ENCODE results near the gene RAPGEF3. TPM values are rescaled to one million over a fixed set of nuclear protein-coding genes. Genes with fewer than 3 reads are reported as not detected.

RAPGEF3 gene
- total RNA-seq, 6 donors from 2014 or later: 19.0 to 94.0 (median 52.1) TPM

DNA sequence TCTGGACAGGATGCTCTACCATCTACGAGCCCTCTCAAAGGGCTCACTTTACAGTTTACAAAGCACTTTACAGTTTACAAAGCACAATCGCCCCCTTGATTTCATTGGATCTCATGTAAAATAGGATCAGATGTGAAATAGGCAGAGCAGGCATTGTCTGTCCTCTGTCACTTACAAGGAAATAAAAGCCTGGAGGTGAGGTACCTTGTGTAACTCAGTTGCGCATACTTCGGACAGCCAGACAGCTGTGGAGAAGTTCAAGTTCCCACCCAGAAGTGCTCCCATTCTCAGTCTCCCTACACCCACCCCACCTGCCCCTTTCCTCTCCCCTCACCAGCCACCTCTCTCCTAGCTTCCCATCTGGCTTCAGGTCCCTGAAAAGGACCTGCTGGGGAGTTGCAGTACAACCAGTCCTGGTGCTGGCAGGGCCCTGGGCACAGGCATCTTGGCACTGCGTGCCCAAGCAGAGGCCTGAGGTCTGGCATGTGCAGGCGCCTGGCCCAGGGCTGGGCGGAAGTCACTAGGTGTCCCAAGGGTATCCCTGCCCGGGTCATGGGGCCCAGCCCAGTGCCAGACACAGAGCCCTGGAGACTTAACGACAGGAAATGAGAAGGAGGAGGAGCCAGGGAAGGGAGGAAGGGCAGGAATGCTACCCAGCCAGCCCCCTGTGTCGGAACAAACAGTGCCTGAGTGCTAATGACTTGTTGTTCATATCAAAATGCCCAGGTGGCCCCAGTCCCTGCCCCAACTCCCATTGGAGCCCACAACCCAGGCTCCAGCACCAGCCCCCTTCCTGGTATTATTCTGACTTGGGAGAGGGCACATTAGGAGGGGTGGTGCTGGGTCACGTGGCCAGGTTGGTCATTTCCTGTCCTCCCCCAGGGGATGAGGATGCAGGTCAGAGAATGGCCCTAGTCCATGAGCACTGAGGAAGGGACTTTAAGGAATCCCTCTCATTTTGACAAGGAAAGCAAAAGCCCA is 5.4 kb downstream of the RAPGEF3 start:
- peak; percentile 38 to 86 for ATAC-seq (ENCODE audit: low FRiP score in 2 of 2)
- Histone ChIP-seq H3K36me3 (peaks cover 0 to 32% (median 17%) of the 10 kb centered on the region in 4 donors), H3K27me3 (no peaks in the 10 kb centered on the region), H3K27ac (peak overlapping the region; percentile 66 to 90 (median 80)), H3K4me1 (peaks cover 56 to 67% (median 60%) of the 10 kb centered on the region in 4 donors), H3K9me3 (no peaks in the 10 kb centered on the region), H3K4me3 (no peak overlapping the region)
- DNase-seq: peak; percentile 85 to 93
- TF ChIP-seq POLR2AphosphoS5 (IDR thresholded peaks at IDR 0.05) (peak; percentile 67 to 85), CTCF (IDR thresholded peaks at IDR 0.05) (peak in 1 of 6 experiments; percentile 16), POLR2A (IDR thresholded peaks at IDR 0.05) (peak in 1 of 4 donors; percentile 26), EP300 (IDR thresholded peaks at IDR 0.05) (peak in 2 of 4 donors; percentile 48 to 54)
- 37 to 48% methylated on average over 7 to 11 of the region's 11 CpGs for WGBS, 2 donors

DNA sequence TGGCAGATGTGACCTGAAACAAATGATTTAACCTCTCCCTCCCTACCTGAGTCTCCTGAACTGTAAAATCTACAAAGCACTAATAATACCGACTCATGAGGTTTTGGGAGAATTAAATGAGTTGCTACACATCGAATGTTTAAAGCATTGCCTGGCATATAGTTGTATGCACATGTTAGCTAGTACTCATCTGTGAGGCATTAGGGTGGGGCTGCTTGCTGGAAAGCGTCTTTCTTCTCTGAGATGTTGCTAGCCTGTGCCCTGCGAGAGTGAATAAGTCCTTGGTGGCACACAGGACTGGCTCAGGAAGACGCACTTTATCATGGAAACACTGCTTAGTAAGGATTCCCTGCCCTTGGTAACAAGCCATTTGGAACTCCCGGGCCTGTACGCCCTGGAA is 6.1 kb downstream of the RAPGEF3 start:
- no peak for DNase-seq
- 66 to 79% methylated on average over 6 to 7 of the region's 7 CpGs for WGBS, 2 donors
- Histone ChIP-seq H3K9me3 (no peaks in the 10 kb centered on the region), H3K4me3 (no peak overlapping the region), H3K36me3 (peaks cover 0 to 39% (median 21%) of the 10 kb centered on the region in 4 donors), H3K27me3 (no peaks in the 10 kb centered on the region), H3K4me1 (peaks cover 48 to 59% (median 52%) of the 10 kb centered on the region in 4 donors), H3K27ac (peak overlapping the region; percentile 66 to 90 (median 80))
- ATAC-seq (ENCODE audit: low FRiP score in 2 of 2): no peak
- TF ChIP-seq EP300 (IDR thresholded peaks at IDR 0.05): no peak
- TF ChIP-seq POLR2A (IDR thresholded peaks at IDR 0.05): no peak
- TF ChIP-seq POLR2AphosphoS5 (IDR thresholded peaks at IDR 0.05): no peak
- TF ChIP-seq CTCF (IDR thresholded peaks at IDR 0.05): no peak

DNA sequence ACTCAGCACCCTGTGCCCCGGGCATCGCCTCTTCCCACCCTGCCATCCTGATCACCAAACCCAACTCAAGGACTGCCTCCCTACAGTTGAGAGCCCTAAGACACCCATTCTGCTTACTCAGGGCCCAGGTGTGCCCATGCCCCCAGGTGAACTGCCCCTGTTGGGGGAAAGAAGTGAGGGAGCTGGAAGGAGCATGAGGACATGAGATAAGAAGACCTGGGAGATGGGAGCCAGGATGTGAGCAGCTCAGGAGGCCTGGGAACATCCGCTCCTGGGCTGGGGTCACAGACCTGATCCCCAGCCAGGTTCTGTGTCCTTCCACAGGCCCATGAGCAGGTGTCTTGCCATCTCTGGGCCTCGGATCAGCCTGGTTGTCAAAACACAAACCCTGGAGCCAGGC is 6.6 kb downstream of the RAPGEF3 start:
- DNase-seq: no peak
- no peaks in the 10 kb centered on the region for H3K9me3 ChIP-seq
- no peak for TF ChIP-seq POLR2AphosphoS5 (IDR thresholded peaks at IDR 0.05)
- no peak for TF ChIP-seq CTCF (IDR thresholded peaks at IDR 0.05)
- TF ChIP-seq EP300 (IDR thresholded peaks at IDR 0.05): no peak
- no peak for TF ChIP-seq POLR2A (IDR thresholded peaks at IDR 0.05)
- no peaks in the 10 kb centered on the region for H3K27me3 ChIP-seq
- ATAC-seq (ENCODE audit: low FRiP score in 2 of 2): no peak
- peaks cover 0 to 43% (median 23%) of the 10 kb centered on the region in 4 donors for H3K36me3 ChIP-seq
- H3K27ac ChIP-seq: peak overlapping the region in 3 of 4 donors; percentile 66 to 90 (median 77)
- 80 to 88% methylated on average over 4 of the region's 4 CpGs for WGBS, 2 donors
- H3K4me3 ChIP-seq: no peak overlapping the region
- H3K4me1 ChIP-seq: peaks cover 45 to 55% (median 48%) of the 10 kb centered on the region in 4 donors

DNA sequence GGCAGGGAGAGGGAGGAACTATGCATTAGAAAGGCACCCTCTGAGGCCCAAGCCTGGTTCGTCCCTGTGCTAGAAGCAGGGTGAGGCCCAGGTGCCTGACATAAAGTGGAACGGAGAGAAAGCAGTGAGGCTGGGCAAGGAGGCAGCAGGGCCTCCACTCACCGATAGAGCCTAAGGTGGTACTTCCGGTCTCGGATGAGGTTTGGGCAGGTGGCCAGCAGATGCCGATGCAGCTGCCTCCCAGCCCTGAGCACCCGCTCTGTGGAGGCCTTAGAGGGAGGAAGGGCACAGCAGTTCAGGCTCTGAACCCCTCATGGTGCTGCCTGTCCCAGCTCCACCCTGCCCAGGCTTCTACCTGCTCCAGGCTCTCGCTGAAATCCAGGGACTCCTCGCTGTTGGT is 7.1 kb downstream of the RAPGEF3 start:
- H3K36me3 ChIP-seq: peaks cover 0 to 48% (median 24%) of the 10 kb centered on the region in 4 donors
- H3K27me3 ChIP-seq: no peaks in the 10 kb centered on the region
- H3K4me1 ChIP-seq: peaks cover 41 to 49% (median 44%) of the 10 kb centered on the region in 4 donors
- H3K27ac ChIP-seq: peak overlapping the region in 1 of 4 donors; percentile 77
- no peaks in the 10 kb centered on the region for H3K9me3 ChIP-seq
- 77 to 88% methylated on average over 5 to 9 of the region's 9 CpGs for WGBS, 2 donors
- TF ChIP-seq CTCF (IDR thresholded peaks at IDR 0.05) (no peak), EP300 (IDR thresholded peaks at IDR 0.05) (no peak), POLR2A (IDR thresholded peaks at IDR 0.05) (no peak), POLR2AphosphoS5 (IDR thresholded peaks at IDR 0.05) (no peak)
- ATAC-seq (ENCODE audit: low FRiP score in 2 of 2): no peak
- no peak for DNase-seq
- H3K4me3 ChIP-seq: no peak overlapping the region

Measured in upper lobe of left lung (tissue), 6 donors.